Stimulated activated CD4-positive, alpha-beta T cell treated with anti-CD3 and anti-CD28 coated beads, Interleukin-12 subunit alpha, Interleukin-12 subunit beta, amount 100 ng/mL, for 24 hours (primary cell): Measurements from ENCODE around the gene GAD1.

ENCODE experiments used
- DNase-seq, 2 experiments: peaks; one replicate each; pipeline ENCODE4 v3.0.0-alpha.2; 2020; ENCODE audit warnings: low read depth in 2 of 2

Gene GAD1

DNA sequence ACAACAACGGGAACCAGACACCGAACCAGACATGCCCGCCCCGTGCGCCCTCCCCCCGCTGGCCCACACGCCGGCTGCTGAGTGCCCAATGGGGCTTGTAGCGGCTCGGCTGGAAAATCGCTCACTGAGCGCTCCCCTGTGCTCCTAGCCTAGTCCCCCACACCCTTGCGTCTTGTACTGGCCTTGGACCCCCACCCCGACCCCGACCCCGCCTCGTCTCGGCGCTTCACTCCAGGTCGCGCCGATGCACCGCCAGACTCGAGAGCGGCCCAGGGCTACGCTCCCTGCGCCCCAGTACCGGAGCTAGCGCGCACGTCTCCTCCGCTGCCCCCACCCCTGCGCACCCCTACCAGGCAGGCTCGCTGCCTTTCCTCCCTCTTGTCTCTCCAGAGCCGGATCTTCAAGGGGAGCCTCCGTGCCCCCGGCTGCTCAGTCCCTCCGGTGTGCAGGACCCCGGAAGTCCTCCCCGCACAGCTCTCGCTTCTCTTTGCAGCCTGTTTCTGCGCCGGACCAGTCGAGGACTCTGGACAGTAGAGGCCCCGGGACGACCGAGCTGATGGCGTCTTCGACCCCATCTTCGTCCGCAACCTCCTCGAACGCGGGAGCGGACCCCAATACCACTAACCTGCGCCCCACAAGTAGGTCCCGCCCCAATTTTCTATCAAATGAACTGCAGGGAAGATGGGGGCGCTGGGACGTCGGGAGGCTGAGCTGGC is 1.5 kb downstream of the GAD1 start:
- no peak for DNase-seq

DNA sequence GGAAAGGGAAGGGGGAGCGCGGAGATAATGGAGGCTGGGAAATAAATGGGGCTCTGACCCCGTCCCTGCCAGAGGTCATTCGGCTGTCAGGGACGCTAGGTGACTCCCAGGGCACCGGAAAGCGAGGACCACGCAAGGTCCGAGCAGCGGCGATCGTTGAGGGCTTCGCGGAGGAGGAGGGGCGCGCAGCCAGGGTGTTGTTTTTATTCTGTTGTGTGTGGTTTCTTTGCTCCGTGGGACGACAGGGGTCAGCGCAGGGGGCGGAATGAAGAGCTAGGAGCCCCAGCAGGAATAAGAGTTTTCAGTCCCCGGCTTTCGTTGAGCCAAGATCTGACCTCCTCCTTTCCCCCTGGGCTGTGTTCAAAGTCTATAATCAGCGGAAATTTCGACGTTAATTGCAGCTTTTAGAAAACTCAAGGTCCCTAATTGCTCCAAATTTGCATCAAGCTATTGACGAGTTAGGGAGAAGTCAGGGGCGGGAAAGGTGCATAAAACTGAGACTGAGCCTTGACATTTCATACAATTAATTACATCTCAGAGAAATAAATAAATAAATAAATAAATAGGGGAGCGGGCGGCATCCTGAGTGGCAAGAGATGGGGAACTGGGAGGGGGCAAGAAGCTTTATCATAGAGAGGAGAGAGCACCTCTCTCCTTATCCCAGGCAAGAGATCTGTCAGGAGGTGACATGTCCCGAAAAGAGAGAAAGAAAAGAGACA is 2.2 kb downstream of the GAD1 start:
- no peak for DNase-seq

DNA sequence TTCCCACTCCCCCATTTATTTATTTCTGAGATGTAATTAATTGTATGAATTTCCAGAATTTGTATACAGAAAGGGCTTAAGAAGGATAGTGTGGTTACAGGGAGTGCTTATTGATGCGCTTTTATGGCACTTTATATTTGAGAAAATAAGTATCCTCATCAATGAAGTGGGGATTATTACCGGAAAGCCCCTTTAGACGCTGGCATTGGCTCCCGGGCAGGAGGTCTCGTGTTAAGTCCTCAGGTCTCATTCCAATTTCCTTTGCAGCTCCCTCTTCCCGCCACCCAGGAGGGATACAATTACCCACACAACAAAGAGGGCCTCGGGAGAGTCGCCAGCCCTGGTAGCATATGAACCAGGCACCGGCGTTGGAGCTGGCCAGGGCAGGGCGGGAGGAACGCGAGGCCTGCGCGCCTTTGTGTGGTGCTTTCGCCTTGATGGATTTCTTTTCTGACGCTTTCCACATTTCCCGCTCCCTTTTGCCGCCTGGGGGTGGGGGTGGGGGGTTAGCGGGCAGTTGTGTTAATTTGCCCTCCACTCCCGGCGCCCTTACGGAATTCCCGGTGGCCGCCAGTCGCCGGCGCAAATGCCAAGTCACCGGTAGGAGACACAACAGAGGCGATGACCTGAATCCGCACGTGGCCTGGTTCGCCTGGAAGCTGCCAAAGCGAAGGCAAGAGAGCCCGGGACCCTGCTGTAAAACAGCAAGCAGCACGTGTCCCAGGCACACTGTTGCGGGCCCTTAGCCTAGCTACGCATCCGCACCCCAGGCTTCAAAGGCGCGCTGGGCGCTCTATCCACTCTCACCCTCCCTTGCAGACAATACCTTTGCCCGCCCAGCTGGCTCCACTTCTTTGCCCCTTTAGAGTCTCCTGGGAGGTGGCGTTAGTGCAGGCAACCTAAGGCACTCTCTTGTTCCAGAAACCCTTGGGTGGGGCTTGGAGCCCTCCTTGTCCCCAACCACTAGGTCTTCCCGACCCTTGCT is 3.3 kb downstream of the GAD1 start:
- DNase-seq = no peak

DNA sequence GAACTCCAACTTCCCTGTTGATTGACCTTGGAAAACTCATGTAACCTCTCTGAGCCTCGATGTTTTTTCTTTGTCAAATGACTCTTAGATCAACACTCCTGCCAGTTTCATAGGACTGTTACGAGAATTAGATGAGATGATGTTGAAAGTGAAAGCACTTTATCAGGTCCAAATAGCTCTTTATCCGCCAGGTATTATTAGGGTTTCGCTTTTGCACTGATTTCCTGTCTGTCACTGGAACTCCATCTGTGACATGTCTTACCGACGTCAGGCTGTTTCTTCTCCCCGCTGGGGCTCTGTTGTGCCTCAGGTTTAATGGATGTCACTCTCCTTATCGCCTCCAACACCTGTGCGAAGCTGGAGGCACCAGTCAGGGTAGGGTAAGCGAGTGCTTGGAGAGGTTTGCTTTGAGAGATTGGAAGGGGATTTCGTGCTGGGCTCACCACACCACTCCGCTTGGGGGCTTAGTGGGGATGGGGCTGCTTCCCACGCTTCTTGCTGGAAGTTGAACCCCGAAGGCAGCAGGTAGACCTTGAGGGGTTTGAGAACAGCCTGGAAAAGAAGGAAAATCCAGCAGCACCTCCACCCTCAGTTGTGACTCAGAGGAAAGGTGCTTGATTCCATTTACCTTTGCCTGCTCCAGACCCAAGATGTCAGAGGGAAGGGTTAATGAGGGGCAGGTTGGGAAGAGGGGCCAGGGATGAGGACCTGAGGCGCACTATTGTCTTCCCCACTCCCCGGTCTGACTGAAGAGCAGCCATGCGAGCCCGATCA is 4.3 kb downstream of the GAD1 start:
- no peak for DNase-seq

DNA sequence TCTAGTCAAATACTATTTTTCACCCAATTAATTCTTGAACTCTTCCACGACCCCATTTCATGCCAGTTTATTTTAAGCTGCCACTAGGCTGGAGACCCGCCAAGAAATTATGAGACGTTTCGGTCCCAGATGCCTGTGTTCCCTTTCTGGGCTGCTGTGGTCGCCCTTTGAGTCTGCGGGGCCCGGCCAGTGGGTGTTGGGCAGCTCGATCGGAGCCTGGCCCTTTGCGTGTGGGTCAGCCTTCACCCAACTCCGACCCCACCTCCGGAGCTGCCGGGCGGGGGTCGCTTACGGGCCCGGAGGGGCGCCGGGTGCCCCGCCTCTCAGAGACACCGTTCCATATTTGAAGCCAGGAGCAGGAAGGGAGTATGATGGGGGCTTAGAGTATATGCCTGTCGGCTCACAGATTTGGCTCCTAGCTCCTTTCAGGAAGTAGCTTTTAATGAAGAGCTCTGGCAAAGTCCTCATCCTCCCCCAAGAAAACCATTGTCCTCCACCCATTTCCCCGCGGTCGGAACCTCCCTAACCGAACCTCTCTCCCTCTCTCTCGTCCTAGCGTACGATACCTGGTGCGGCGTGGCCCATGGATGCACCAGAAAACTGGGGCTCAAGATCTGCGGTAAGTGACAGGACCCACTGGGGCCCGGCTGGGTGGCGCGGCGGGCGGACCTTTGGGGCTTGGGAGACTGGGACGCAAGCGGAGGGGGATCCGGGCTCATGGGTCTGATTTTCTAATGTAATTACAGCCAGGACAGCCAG is 5.0 kb downstream of the GAD1 start:
- DNase-seq = no peak

DNA sequence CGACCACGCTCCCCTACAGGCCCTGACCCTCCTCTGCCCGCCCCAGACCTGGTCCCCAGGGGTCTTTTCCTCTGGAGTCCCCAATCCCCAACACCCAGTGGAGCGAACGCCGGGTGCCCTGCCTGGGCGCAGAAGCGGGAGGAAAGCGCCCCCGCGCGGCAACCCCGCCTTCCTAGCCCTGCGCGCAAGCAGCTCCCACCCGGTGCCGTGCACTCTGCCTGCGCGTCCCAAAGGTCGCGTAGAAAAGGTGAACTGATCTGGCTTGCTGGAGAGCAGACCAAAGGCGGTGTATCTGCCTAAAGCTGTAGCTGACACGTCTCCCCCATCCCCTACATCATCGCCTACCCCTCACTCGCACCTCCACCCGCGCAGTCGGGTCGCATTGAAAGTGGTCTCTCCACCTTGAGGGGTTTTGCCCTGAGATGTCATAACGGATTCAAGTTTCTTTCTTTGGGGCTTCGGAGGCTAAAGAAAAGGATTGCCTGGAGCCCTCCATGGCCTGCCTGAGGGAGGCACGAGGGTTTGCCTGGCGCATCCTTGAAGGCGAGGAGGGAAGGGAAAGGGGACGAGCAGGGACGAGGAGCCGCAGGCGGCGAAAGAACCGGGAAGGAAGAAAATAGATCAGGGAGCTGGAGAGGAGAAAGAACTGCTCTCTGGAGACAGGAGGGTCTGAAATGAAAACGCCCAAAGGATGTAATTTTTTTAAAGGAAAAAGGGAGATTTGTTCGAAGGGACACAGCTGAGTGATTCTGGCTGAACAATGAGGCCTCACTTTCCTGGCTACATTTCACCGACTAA is 5.8 kb downstream of the GAD1 start:
- DNase-seq = no peak

DNA sequence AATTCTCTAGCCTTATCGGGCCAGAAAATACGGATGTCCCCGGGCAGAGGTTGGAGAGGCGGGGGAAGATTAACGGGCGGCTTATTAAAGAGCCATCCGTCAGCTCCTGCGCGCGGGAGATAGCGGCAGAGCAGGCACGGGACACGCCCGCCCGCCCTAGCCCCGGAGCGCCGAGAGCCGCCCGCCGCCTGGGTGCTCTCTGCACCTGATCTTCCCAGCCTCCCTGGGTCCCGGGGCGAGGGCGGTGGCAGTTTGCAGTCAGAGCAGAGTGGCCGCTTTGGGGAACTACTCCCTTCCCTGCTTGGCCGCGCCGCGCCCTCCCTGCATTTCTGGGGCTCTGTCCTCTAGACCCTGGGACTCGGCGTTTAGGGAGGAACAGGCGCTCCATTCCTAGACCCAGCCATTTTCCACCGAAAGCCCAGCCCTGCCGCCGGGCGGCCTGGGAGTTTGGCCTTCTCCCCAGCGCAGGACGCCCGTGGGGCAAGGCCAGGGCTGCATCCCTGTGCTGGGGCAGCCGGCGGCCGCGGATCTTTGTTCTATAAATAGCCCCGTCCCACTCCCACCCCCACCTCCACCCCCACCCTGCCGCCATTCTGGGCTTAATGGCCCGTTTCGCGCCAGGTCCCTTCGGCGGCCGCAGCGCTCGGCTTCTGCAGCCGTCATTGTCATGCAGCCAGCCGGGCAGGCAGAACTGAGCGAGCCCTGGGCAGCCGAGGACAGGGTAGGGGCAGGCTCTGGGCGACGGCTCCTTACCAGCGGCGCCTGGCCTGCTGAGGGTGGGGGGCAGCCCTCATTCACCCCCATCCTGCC is 6.6 kb downstream of the GAD1 start:
- no peak for DNase-seq

DNA sequence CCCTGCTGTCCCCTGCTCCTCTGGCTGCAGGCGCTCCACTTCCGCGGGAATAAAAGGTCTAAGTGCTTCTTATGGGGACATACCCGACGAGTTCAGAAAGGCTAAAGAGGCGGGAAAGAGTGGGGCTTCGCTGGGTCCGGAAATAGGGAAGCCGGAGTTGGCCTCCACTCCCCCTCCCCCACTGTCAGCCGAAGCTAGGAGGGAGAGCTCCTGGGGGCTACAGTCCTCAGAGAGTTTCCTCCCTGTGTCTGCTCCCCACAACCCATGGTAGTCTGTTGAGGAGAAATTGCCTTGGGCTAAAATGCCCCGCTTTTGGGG is 7.2 kb downstream of the GAD1 start:
- no peak for DNase-seq

DNA sequence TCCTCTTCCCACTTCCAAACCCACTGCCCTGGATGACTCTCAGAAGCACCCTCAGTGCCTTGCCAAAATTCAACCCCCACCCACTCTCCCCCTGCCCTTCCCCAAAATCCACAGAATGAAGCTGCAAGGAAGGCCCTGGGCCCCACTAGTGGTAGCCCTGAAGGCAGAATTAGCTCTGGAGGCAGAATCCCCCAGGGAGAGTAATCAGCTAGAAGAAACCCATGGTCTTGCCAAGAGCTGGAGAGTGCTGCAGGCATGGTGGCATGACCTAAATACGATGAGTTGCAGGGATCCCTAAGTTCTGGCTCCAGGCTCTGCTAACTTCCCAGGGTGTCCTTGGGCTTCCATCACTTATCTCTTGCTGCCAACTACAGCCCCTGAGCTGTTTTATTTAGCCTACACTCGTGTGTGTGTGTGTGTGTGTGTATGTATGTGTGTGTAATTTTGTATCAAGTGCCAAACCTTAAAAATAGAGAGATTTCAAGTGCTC is 7.9 kb downstream of the GAD1 start:
- DNase-seq = no peak

DNA sequence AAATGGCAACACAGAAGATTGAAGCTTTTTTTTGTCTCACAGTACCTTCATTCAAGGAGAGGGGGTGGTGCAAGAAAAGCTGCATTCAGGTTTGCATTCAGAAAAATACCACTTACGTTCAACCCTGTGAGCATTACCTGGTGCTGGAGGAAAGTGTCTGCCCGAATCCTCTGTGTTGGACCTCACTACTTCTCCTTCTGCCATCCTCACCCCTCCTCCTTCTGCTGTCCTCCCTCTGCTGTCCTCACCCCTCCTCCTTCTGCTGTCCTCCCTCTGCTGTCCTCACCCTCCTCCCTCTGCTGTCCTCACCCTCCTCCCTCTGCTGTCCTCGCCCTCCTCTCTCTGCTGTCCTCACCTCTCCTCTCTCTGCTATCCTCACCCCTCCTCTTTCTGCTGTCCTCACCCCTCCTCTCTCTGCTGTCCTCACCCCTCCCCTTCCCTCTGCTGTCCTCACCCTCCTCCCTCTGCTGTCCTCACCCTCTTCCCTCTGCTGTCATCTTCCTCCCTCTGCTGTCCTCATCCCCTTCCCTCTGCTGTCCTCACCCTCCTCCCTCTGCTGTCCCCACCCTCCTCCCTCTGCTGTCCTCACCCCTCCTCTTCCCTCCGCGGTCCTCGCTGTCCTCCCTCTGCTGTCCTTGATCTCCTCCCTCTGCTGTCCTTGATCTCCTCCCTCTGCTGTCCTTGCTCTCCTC is 11.3 kb downstream of the GAD1 start:
- no peak for DNase-seq

DNA sequence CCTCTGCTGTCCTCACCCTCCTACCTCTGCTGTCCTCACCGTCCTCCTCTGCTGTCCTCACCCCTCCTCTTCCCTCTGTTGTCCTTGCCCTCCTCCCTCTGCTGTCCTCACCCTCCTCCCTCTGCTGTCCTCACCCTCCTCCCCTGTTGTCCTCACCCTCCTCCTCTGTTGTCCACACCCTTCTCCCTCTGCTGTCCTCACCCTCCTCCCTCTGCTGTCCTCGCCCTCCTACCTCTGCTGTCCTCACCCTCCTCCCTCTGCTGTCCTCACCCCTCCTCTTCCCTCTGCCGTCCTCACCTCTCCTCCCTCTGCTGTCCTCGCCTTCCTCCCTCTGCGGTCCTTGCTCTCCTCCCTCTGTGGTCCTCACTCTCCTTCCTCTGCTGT is 11.8 kb downstream of the GAD1 start:
- no peak for DNase-seq

DNA sequence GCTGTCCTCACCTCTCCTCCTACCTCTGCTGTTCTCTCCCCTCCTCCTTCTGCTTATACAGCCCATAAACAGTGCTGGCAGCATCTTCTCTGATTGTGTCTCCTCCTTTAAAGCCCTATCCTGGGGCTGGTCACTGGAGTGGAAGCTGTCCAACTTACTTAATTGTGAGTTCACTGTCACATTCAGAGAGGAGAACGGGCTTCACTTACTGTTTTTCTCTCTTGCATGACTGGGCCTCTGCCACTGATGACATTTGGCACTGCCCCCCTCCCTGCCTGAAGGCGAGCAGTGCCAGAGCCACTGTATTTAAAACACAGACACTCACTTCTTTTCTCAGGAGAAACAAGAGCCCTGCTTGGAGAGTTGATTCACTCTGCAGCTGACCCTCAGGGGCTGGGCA is 12.3 kb downstream of the GAD1 start:
- no peak for DNase-seq

DNA sequence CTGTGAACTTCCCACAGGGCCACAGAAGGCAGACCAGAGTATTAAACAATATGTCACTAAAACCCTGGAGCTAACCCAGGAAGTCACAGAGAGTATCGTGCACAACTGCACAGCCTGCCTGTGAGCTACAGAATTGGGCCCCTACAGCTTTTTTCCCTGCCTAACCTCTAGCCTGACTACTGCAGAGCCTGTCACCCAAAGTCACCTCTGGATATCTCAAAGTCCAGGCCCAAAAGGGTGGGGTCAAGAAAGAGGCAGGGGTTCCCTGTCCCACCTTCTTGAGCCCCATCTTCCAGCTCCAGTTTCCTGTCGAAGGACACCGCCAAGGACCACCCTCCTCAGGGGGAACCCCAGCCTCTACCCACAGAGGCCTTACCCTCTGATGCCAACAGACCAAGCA is 13.5 kb downstream of the GAD1 start:
- DNase-seq = no peak

DNA sequence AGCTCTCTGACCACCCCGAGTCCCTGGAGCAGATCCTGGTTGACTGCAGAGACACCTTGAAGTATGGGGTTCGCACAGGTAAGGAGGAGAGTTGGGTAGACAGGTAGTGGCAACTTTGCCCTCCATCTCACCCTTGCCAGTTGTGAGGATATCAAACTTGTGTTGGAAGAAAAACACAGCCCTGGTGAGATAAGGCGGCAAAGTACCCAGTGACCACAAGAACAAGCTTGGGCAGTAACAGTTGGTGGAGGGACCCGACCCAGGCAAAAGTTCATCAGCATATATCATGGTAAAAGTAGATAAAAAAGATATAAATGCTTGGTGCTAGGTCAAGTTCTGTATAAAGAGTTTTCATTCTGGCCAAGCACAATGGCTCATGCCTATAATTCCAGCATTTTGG is 14.4 kb downstream of the GAD1 start:
- no peak for DNase-seq

DNA sequence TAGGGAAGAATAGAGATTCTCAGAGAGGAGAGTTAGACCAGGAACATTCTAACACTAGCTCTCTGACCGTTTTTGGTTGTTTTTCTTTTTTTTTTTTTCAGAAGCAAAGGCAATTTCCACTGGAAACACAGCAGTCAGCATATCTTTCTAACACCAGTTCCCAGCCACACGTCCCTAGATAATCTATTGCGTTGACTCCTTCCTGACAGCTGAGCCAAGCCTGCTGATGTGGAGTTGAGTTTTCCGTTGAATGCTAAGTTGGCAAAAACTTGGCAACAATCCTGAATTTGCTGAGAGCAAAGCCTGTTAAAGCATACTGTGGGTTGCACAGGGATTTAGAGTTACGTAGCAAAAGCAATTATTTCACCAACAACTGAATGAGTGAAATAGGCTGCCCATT is 19.3 kb downstream of the GAD1 start:
- DNase-seq = no peak

DNA sequence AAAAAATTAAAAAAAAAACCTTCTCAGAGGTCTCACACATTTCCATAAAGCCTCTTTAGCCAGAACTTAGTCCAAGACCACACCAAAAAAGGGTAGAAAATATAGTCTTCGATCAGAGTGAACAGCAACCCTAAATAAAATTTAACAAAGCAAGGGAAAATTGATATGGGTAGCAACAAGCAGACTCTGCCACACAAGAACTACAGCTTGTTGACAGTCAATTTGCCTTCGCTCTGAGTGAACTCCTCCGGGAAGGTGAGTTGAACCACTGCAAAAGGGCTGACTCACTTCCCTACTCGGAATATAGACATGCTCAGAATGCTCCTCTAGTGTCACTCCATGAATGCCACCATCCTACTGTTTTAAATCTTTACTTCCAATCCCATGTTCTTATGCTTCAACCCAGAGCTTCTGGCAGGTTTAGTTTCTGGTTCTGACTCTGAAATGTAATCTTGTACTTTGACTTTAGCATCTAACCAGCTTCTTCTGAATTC is 24.1 kb downstream of the GAD1 start:
- no peak for DNase-seq

DNA sequence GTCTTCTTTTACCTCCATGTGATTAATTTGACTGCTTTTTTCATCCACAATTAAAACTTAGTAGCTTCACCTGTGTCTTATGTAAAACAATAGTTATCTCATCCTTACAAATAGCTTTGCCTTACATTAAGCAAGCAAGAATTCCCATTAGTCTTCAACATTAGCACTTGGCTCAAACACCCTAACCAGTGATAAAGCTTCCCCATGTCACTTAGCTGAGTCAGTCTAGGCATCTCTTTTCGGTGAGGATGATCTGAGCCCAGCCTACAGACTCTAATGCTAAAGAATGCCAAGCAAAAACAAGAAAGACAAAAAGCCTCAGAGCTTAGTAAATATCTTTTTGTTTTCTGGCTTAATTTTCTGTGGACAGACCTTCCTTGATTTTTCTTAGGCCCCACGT is 26.1 kb downstream of the GAD1 start:
- DNase-seq = no peak

DNA sequence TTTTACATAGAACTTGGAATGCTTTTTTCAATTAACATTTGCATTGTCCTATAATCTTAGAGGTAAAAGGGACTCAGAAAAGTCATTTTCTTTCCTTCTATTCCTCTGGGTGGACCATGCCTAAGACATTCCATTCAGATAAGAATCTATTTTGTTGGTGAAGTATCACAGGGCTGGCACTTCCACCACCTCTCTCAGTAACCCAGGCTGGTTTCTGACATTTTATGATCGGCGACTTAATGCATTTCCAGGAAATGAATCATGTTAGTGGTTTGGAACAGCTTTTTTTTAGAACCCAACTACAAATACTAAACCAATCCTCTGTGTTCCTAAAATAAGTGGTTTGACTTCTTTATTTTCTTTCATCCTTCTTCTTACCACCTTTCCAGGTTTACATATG is 27.0 kb downstream of the GAD1 start:
- no peak for DNase-seq

DNA sequence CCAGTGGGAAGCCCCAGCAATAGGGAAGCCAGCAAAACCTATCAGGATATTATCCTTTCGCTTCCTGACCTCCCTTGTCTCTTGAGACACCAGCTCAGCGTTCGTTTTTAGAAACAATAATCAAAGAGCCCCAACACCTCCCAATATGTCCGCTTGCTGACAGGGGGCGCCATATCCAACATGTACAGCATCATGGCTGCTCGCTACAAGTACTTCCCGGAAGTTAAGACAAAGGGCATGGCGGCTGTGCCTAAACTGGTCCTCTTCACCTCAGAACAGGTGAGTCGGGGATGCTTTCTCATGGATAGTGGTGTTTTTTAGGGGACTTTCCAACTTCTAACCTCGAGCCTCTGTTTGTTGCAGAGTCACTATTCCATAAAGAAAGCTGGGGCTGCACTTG is 28.7 kb downstream of the GAD1 start:
- DNase-seq = no peak
